HepG2 (cell line): ENCODE measurements around the gene HLF. TPM values are rescaled to one million over a fixed set of nuclear protein-coding genes. Genes with fewer than 3 reads are reported as not detected.

Experiments
- ATAC-seq: fragments of 200-7000 bp; cut with Tn5 transposase; 3 replicates; pipeline ENCODE4 v1.9.1; 2020; ENCODE audit warnings: mild to moderate bottlenecking, moderate library complexity
- BruUV-seq: library from RNA; stranded (reverse); fragments of 400-500 nt; replicated peaks from 2 replicates; lab custom pipeline; 2021; lab: Mats Ljungman, UMichigan
- CTCF ChIA-PET: fragments of 300-600 bp; formaldehyde crosslinking; extraction: SDS; loops from one replicate; lab custom pipeline; 2021; ENCODE audit warnings: low total read pairs, inconsistent platforms, low intra/inter-chr PET ratio; lab: Yijun Ruan, JAX
- POLR2A ChIA-PET: fragments of 350-600 bp; sonication (Branson Sonifier 250); formaldehyde crosslinking; loops from one replicate; lab custom pipeline; 2020; ENCODE audit warnings: antibody characterized with exemption, inconsistent platforms; lab: Yijun Ruan, JAX
- DNase-seq: peaks from one replicate; pipeline ENCODE4 v3.0.0-alpha.2; 2015; ENCODE audit warnings: low spot score
- FAIRE-seq: peaks from 3 replicates; lab custom pipeline; 2011; peaks lifted over from hg19 to GRCh38; lab: Jason Lieb, UNC
- H2AFZ ChIP-seq: one replicate; pipeline ENCODE4 v1.6.1; 2011; ENCODE audit warnings: low read length, inconsistent platforms
- H3K27ac ChIP-seq: fragments of 300-600 bp; 3 replicates; pipeline ENCODE4 v1.8.0; 2011; ENCODE audit warnings: mixed run types, mild to moderate bottlenecking, mixed read lengths, low read length, inconsistent platforms; ENCODE audit not compliant: insufficient read depth; ENCODE audit errors: extremely low read length
- H3K27me3 ChIP-seq, 2 experiments: fragments of 200-600 bp in 1 of 2; 2 replicates in 1 of 2; 3 replicates in 1 of 2; pipeline versions ENCODE4 v1.6.0 to v1.8.0; 2011; ENCODE audit warnings: low read length in 2 of 2, mild to moderate bottlenecking in 2 of 2, moderate library complexity in 2 of 2, inconsistent platforms in 1 of 2; ENCODE audit not compliant: insufficient read depth in 2 of 2, control insufficient read depth in 1 of 2
- H3K36me3 ChIP-seq, 2 experiments: fragments of 200-600 bp in 1 of 2; replicated peaks in 1 of 2; 2 replicates in 1 of 2; 3 replicates in 1 of 2; pipeline versions ENCODE4 v1.5.1 to v1.8.0; 2011; ENCODE audit warnings: low read length in 2 of 2, inconsistent platforms in 1 of 2; ENCODE audit not compliant: insufficient read depth in 2 of 2, control insufficient read depth in 1 of 2
- H3K4me1 ChIP-seq: 2 replicates; pipeline ENCODE4 v1.5.1; 2012; ENCODE audit warnings: low read length, inconsistent platforms; ENCODE audit not compliant: insufficient read depth
- H3K4me2 ChIP-seq: 2 replicates; pipeline ENCODE4 v1.6.0; 2011; ENCODE audit warnings: low read depth, low read length, inconsistent platforms
- H3K4me3 ChIP-seq, 3 experiments: fragments of 200-600 bp in 1 of 3; sonication (generic), shearing (Covaris generic) in 1 of 3; replicated peaks in 1 of 3; 2 replicates each; pipeline ENCODE4 v1.5.1; 2011 to 2016; ENCODE audit warnings: low read length in 3 of 3, inconsistent platforms in 2 of 3, low read depth in 2 of 3, mild to moderate bottlenecking in 2 of 3, control low read depth in 1 of 3, mixed read lengths in 1 of 3; ENCODE audit not compliant: insufficient read depth in 1 of 3
- H3K79me2 ChIP-seq: one replicate; pipeline ENCODE4 v1.6.1; 2011; ENCODE audit warnings: low read length, inconsistent platforms; ENCODE audit not compliant: insufficient read depth
- H3K9ac ChIP-seq: 2 replicates; pipeline ENCODE4 v1.6.0; 2011; ENCODE audit warnings: mild to moderate bottlenecking, low read depth, low read length, inconsistent platforms; ENCODE audit not compliant: insufficient read depth
- H3K9me3 ChIP-seq: 2 replicates; pipeline ENCODE4 v1.5.1; 2012; ENCODE audit warnings: mild to moderate bottlenecking, low read length
- H4K20me1 ChIP-seq: 2 replicates; pipeline ENCODE4 v1.6.0; 2011; ENCODE audit warnings: inconsistent platforms, mild to moderate bottlenecking, low read length, moderate library complexity; ENCODE audit not compliant: insufficient read depth
- CCAR2 ChIP-seq: fragments of 200-400 bp; formaldehyde crosslinking; optimal IDR thresholded peaks from 2 replicates; pipeline ENCODE3; 2018; ENCODE audit warnings: low read depth, mild to moderate bottlenecking, low read length, moderate library complexity
- CENPX ChIP-seq: sonication (generic); formaldehyde crosslinking; IDR thresholded peaks from 2 replicates; pipeline ENCODE4 v1.9.0; 2021; ENCODE audit warnings: mild to moderate bottlenecking, missing genetic modification reagents, moderate library complexity
- HDAC6 ChIP-seq: fragments of 200-600 bp; sonication (generic); IDR thresholded peaks from 2 replicates; pipeline ENCODE4 v1.7.0; 2017; ENCODE audit warnings: mild to moderate bottlenecking, antibody characterized with exemption, low read length, low read depth
- HHEX ChIP-seq: IDR thresholded peaks from 2 replicates; pipeline ENCODE4 v1.6.1; 2016; ENCODE audit warnings: control low read depth
- MEIS2 ChIP-seq: sonication (generic); formaldehyde crosslinking; IDR thresholded peaks from 2 replicates; pipeline ENCODE4 v1.9.0; 2021; ENCODE audit warnings: mild to moderate bottlenecking, missing genetic modification reagents
- MIER3 ChIP-seq: IDR thresholded peaks from 2 replicates; pipeline ENCODE4 v1.6.1; 2016; ENCODE audit warnings: missing compliant biosample characterization, borderline replicate concordance
- NFKBIZ ChIP-seq: IDR thresholded peaks from 2 replicates; pipeline ENCODE4 v1.6.1; 2018; ENCODE audit warnings: missing genetic modification reagents, missing compliant biosample characterization
- NR0B2 ChIP-seq: sonication (generic); formaldehyde crosslinking; IDR thresholded peaks from 2 replicates; pipeline ENCODE4 v1.4.0; 2020; ENCODE audit warnings: mild to moderate bottlenecking, missing genetic modification reagents
- RELA ChIP-seq: sonication (generic); formaldehyde crosslinking; IDR thresholded peaks from 2 replicates; pipeline ENCODE4 v1.4.0; 2020; ENCODE audit warnings: missing genetic modification reagents
- SP4 ChIP-seq: sonication (generic); formaldehyde crosslinking; IDR thresholded peaks from 2 replicates; pipeline ENCODE4 v1.8.1; 2023; ENCODE audit warnings: mild to moderate bottlenecking, missing genetic modification reagents
- TEAD2 ChIP-seq: sonication (generic); formaldehyde crosslinking; IDR thresholded peaks from 2 replicates; pipeline ENCODE4 v1.9.0; 2021; ENCODE audit warnings: missing genetic modification reagents
- ZNF20 ChIP-seq: sonication (generic); formaldehyde crosslinking; IDR thresholded peaks from 2 replicates; pipeline ENCODE4 v1.4.0; 2020; ENCODE audit warnings: mild to moderate bottlenecking, moderate library complexity, missing genetic modification reagents
- ZNF446 ChIP-seq: sonication (generic); formaldehyde crosslinking; IDR thresholded peaks from 2 replicates; pipeline ENCODE4 v1.5.0; 2020; ENCODE audit warnings: mild to moderate bottlenecking, missing genetic modification reagents
- ZNF557 ChIP-seq: sonication (generic); formaldehyde crosslinking; IDR thresholded peaks from 2 replicates; pipeline ENCODE4 v1.4.0; 2020; ENCODE audit warnings: missing genetic modification reagents
- ZNF883 ChIP-seq: sonication (generic); formaldehyde crosslinking; IDR thresholded peaks from 2 replicates; pipeline ENCODE4 v1.5.1; 2020; ENCODE audit warnings: mild to moderate bottlenecking, missing genetic modification reagents; ENCODE audit errors: not compliant biosample characterization
- WGBS: methylation state at CpG from one replicate; pipeline ENCODE4 v1.1.6; 2017; ENCODE audit warnings: low lambda C conversion rate; 5-methylcytosine and 5-hydroxymethylcytosine counted together
- in situ Hi-C: cut with HindIII; loops from 2 replicates; pipeline ENCODE4 v1.10.0; 2017; ENCODE audit warnings: low pct_unique_long_range_greater_than_20kb; ENCODE audit not compliant: extremely low pct_ligation_motif_present
- intact Hi-C: fragments of 100-400 bp; cut with micrococcal nuclease; formaldehyde crosslinking; loops from one replicate; pipeline ENCODE4 v1.10.0; 2022; ENCODE audit not compliant: unreplicated experiment
- polyA plus RNA-seq, 8 experiments: library from polyadenylated mRNA; depleted of rRNA in 3 of 8; stranded (reverse) in 7 of 8; unstranded in 1 of 8; fragments of >200 nt; fragmentation: Illumina TruSeq in 4 of 8; extraction: Trizol in 4 of 8; gene quantifications; 2 replicates each; pipeline versions ENCODE4 v1.2.1 to v1.2.3, GENCODE V29; 2011 to 2016; ENCODE audit warnings: low read depth in 4 of 8, missing spikeins in 1 of 8, mixed read lengths in 1 of 8; ENCODE audit not compliant: insufficient read depth in 1 of 8
- total RNA-seq, 5 experiments: library from RNA; depleted of rRNA; stranded (reverse); fragments of >200 nt; fragmentation: Illumina TruSeq; extraction: Trizol; gene quantifications; 2 replicates each; pipeline ENCODE4 v1.2.3, GENCODE V29; 2016; ENCODE audit warnings: low read depth in 1 of 5
- TF ChIP-seq, protein P1 (sequence below): sonication (generic); formaldehyde crosslinking; IDR thresholded peaks from 2 replicates; pipeline ENCODE4 v1.5.1; 2020; ENCODE audit warnings: missing genetic modification reagents, mild to moderate bottlenecking, borderline replicate concordance
- TF ChIP-seq, protein P2 (sequence below), 2 experiments: sonication (generic) in 1 of 2; formaldehyde crosslinking in 1 of 2; IDR thresholded peaks; 2 replicates each; pipeline versions ENCODE4 v1.5.1 to v1.6.1; 2011 to 2020; ENCODE audit warnings: borderline replicate concordance in 1 of 2, low read depth in 1 of 2, low read length in 1 of 2, mild to moderate bottlenecking in 1 of 2, missing genetic modification reagents in 1 of 2, moderate library complexity in 1 of 2
- TF ChIP-seq, protein P3 (sequence below): sonication (generic); formaldehyde crosslinking; IDR thresholded peaks from 2 replicates; pipeline ENCODE4 v1.4.0; 2020; ENCODE audit warnings: missing genetic modification reagents
- TF ChIP-seq, protein P4 (sequence below): sonication (generic); IDR thresholded peaks from 2 replicates; pipeline ENCODE4 v1.6.1; 2016; ENCODE audit warnings: low read depth, borderline replicate concordance

Gene HLF
- total and polyA plus RNA-seq, 2 of the 13 experiments (the other 11 are each of a cell fraction or from before 2014, with no cell fraction given): 202 to 346 TPM

DNA sequence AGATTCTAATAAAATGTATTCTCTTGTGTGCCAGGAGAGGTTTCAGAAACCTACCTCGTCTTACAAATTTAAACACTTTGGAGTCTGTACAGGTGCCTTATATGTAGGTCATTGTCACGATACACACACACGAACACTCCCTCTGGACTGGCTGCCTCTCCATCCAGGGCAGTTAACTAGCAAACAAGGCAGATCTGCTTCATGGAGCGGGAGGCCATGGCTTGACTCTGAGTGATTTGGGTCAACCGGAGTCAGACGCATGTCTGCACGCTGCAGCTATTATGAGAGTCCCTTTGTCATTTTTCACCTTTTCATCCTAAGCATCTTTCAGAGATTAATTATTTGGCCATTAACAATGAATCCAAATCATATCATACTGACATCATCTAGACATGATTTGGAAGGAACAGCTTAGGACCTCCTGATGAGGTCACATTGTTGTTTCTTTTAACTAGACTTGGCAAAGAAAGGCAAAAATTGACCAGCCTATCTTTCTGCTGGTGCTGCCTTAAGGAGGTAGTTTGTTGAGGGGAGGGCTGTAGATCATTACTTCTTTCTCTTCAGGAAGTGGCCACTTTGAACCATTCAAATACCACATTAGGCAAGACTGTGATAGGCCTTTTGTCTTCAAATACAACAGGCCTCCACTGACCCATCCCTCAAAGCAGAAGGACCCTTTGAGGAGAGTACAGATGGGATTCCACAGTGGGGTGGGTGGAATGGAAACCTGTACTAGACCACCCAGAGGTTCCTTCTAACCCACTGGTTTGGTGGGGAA lies 58.9 kb downstream of the HLF start:
- no peak overlapping the region for H3K4me3 ChIP-seq
- no peak overlapping the region for H3K9ac ChIP-seq
- H3K4me1 ChIP-seq: peaks cover 25% of the 10 kb centered on the region
- POLR2A ChIA-PET: no interaction called here
- no peak overlapping the region for H3K4me2 ChIP-seq
- no peaks in the 10 kb centered on the region for H3K27me3 ChIP-seq
- no peak for FAIRE-seq
- H3K27ac ChIP-seq: no peak overlapping the region
- ATAC-seq: peak; percentile 0; the same call in 1 of the 3 replicates
- peaks cover 26 to 29% of the 10 kb centered on the region in 2 experiments for H3K36me3 ChIP-seq
- DNase-seq: no peak
- CTCF ChIA-PET: interaction anchor here (1.3 to 1.8 kb wide), 2 partner anchors 25 to 191 kb away, joined by 4 to 5 read pairs; no protein-coding TSS in a partner anchor
- WGBS: 96% methylated on average over 7 of the region's 7 CpGs
- no TSS peak for BruUV-seq
- no peaks in the 10 kb centered on the region for H3K79me2 ChIP-seq
- in situ Hi-C loops: no loop called here
- H4K20me1 ChIP-seq: peaks cover 46% of the 10 kb centered on the region
- 0 out of 2 replicates have a peak, but pooled peaks cover 5% of the 10 kb centered on the region for H3K9me3 ChIP-seq
- H2AFZ ChIP-seq: no peak overlapping the region
- intact Hi-C loops: no loop called here
- TF ChIP-seq ZNF20 (CRISPR knock-in tag) (no peak; the same call in 1 of the 2 replicates), RELA (CRISPR knock-in tag) (no peak), MIER3 (CRISPR knock-in tag) (no peak), ZNF446 (CRISPR knock-in tag) (no peak), HDAC6 (0 out of 2 replicates have a peak, but pooled peaks have one; percentile 38), TEAD2 (CRISPR knock-in tag) (0 out of 2 replicates have a peak, but pooled peaks have one; percentile 45), CCAR2 (no peak), HHEX (no peak), ZNF883 (CRISPR knock-in tag) (no peak), NR0B2 (CRISPR knock-in tag) (no peak), MEIS2 (CRISPR knock-in tag) (no peak), SP4 (CRISPR knock-in tag) (no peak), NFKBIZ (CRISPR knock-in tag) (no peak), CENPX (CRISPR knock-in tag) (no peak), ZNF557 (CRISPR knock-in tag) (no peak)
- TF ChIP-seq, protein P1, sequence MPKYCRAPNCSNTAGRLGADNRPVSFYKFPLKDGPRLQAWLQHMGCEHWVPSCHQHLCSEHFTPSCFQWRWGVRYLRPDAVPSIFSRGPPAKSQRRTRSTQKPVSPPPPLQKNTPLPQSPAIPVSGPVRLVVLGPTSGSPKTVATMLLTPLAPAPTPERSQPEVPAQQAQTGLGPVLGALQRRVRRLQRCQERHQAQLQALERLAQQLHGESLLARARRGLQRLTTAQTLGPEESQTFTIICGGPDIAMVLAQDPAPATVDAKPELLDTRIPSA: no peak
- TF ChIP-seq, protein P2, sequence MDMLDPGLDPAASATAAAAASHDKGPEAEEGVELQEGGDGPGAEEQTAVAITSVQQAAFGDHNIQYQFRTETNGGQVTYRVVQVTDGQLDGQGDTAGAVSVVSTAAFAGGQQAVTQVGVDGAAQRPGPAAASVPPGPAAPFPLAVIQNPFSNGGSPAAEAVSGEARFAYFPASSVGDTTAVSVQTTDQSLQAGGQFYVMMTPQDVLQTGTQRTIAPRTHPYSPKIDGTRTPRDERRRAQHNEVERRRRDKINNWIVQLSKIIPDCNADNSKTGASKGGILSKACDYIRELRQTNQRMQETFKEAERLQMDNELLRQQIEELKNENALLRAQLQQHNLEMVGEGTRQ (IDR thresholded peaks at IDR 0.05; ENCODE audit: low read depth, low read length): no peak
- TF ChIP-seq, protein P2 (CRISPR knock-in tag; IDR thresholded peaks at IDR 0.05; ENCODE audit: borderline replicate concordance): no peak
- TF ChIP-seq, protein P3, sequence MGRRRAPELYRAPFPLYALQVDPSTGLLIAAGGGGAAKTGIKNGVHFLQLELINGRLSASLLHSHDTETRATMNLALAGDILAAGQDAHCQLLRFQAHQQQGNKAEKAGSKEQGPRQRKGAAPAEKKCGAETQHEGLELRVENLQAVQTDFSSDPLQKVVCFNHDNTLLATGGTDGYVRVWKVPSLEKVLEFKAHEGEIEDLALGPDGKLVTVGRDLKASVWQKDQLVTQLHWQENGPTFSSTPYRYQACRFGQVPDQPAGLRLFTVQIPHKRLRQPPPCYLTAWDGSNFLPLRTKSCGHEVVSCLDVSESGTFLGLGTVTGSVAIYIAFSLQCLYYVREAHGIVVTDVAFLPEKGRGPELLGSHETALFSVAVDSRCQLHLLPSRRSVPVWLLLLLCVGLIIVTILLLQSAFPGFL (CRISPR knock-in tag): no peak
- TF ChIP-seq, protein P4, sequence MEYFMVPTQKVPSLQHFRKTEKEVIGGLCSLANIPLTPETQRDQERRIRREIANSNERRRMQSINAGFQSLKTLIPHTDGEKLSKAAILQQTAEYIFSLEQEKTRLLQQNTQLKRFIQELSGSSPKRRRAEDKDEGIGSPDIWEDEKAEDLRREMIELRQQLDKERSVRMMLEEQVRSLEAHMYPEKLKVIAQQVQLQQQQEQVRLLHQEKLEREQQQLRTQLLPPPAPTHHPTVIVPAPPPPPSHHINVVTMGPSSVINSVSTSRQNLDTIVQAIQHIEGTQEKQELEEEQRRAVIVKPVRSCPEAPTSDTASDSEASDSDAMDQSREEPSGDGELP: no peak
